Heart left ventricle (tissue), 13 donors: ENCODE measurements around the gene OBSL1.

ENCODE experiments used
- POLR2A ChIP-seq, 2 donors: fragments of 450-650 bp; IDR thresholded peaks; one replicate each; pipeline ENCODE4 v1.6.1; 2017; ENCODE audit warnings: antibody characterized with exemption in 2 of 2, mild to moderate bottlenecking in 2 of 2, moderate library complexity in 2 of 2
- TF ChIP-seq, protein P1 (sequence below), 12 donors: fragments of 200-600 bp; sonication (generic) in 4 of 12; IDR thresholded peaks; one replicate each; pipeline versions ENCODE4 v1.5.0 to v1.8.0; 2018 to 2022; ENCODE audit warnings: antibody characterized with exemption in 12 of 12, mild to moderate bottlenecking in 5 of 12
- donor health status: ischemic (EF 13 %, LVEDD 7.1; RV severe dilation, severe dysfunction).
- donor health status: DM: no; HTN: yes; CAD: no.
- donor health status: DM: no; HTN: no; CAD: no.
- donor health status: ischemic (EF 25% LVEDD 6.9; RV normal size, moderate dysfunction).
- donor health status: ischemic (EF 25% LVEDD 5.7; RV mildly dilated, moderate dysfunction).
- donor health status: ischemic (EF 35%, LVEDD 5.7; RV mildly dilated, moderate dysfunction).
- donor health status: nonischemic (EF 11% LVEDD 7.7; RV severe dilation, severe dysfunction).
- donor health status: DM: yes; HTN: yes; CAD: no.
- donor health status: PGD.
- donor health status: ischemic (EF 29% LVEDD 5.4; RV normal size, mild dysfunction).
- donor health status: nonischemic (EF 23%, LVEDD 6.1; RV moderate dilation, normal function).

DNA sequence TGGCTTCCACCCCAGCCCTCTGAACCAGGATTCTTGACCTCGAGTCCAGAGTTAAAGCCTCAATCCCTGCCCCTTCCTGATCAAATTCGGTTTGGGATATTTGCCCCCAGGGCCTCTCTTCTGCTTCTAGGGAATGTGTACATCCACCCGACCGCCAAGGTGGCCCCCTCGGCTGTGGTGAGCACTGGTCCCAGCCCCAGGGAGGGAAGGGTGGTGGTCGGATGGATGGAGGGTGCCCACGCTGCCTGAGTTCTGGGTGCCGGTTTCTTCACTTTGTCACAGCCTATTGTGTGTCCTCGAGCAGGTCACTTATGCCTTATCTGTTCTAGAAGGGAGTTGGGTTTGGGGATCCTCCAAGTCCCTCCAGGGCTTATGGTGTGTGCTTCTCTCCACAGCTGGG lies 65.8 kb downstream of the OBSL1 start:
- TF ChIP-seq POLR2A (IDR thresholded peaks at IDR 0.05) = no peak
- TF ChIP-seq, protein P1, sequence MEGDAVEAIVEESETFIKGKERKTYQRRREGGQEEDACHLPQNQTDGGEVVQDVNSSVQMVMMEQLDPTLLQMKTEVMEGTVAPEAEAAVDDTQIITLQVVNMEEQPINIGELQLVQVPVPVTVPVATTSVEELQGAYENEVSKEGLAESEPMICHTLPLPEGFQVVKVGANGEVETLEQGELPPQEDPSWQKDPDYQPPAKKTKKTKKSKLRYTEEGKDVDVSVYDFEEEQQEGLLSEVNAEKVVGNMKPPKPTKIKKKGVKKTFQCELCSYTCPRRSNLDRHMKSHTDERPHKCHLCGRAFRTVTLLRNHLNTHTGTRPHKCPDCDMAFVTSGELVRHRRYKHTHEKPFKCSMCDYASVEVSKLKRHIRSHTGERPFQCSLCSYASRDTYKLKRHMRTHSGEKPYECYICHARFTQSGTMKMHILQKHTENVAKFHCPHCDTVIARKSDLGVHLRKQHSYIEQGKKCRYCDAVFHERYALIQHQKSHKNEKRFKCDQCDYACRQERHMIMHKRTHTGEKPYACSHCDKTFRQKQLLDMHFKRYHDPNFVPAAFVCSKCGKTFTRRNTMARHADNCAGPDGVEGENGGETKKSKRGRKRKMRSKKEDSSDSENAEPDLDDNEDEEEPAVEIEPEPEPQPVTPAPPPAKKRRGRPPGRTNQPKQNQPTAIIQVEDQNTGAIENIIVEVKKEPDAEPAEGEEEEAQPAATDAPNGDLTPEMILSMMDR (IDR thresholded peaks at IDR 0.05) = no peak
